Peyer's patch (tissue), 4 donors: ENCODE results near the gene HSD17B11. TPM values are rescaled to one million over a fixed set of nuclear protein-coding genes. Genes with fewer than 3 reads are reported as not detected.
"Not testable (repeated sequence)": the region's sequence is repeated elsewhere in the genome, so short reads cannot be mapped to it uniquely, and the experiment has no call there.

Experiments used
- DNase-seq, 3 donors: peaks; one replicate each; pipeline ENCODE4 v3.0.0-alpha.2; 2017 to 2019
- H3K27ac ChIP-seq, 4 donors: fragments of 200-600 bp; sonication (generic); one replicate each; pipeline ENCODE4 v1.5.1; 2016 to 2019
- H3K27me3 ChIP-seq, 2 donors: fragments of 200-600 bp; sonication (generic); one replicate each; pipeline ENCODE4 v1.5.1; 2019
- H3K36me3 ChIP-seq, 3 donors: fragments of 200-600 bp; sonication (generic); one replicate each; pipeline ENCODE4 v1.5.1; 2016 to 2019
- H3K4me1 ChIP-seq, 4 donors: fragments of 200-600 bp; sonication (generic); one replicate each; pipeline ENCODE4 v1.5.1; 2016 to 2019
- H3K4me3 ChIP-seq, 4 donors: fragments of 200-600 bp; sonication (generic); 1 replicate in 3 of 4; 2 replicates in 1 of 4; pipeline ENCODE4 v1.5.1; 2016 to 2019; ENCODE audit warnings: mild to moderate bottlenecking in 1 of 4
- H3K9me3 ChIP-seq, 4 donors: fragments of 200-600 bp; sonication (generic); one replicate each; pipeline ENCODE4 v1.5.1; 2016 to 2019; ENCODE audit warnings: mild to moderate bottlenecking in 1 of 4
- POLR2A ChIP-seq, 2 donors: fragments of 450-650 bp; IDR thresholded peaks; one replicate each; pipeline ENCODE4 v1.5.1; 2017; ENCODE audit warnings: antibody characterized with exemption in 2 of 2, mild to moderate bottlenecking in 2 of 2, moderate library complexity in 2 of 2
- total RNA-seq, 4 donors: library from RNA; depleted of rRNA; stranded (reverse); fragments of >200 nt; gene quantifications; one replicate each; pipeline ENCODE4 v1.1.0, GENCODE V29; 2016
- TF ChIP-seq, protein P1 (sequence below), 6 experiments: fragments of 450-650 bp in 4 of 6; fragments of 200-600 bp in 2 of 6; sonication (generic) in 1 of 6; IDR thresholded peaks; one replicate each; pipeline ENCODE4 v1.5.1; 2017 to 2019; ENCODE audit warnings: antibody characterized with exemption in 6 of 6, mild to moderate bottlenecking in 3 of 6, moderate library complexity in 1 of 6

The HSD17B11 gene
- total RNA-seq, 4 donors from 2014 or later = 81.7 to 873 (median 330) TPM

DNA sequence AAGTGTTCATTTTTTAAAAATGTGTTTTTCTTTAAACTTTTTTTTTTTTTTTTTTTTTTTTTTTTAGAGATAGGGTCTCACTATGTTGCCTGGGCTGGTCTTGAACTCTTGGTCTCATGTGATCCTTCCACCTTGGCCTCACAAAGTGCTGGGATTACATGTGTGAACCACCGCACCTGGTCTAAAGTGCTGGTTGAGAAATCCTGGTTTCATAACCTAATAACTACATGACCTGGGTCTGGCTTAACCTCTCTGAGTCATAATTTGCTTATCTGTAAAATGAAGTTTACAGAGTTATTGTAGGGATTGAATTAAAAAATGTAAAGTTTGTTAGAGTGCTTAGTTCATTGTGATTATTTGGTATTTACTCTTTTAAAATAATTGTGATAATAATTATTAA is 73.5 kb downstream of the HSD17B11 start:
- Histone ChIP-seq H3K27me3 (no peaks in the 10 kb centered on the region), H3K9me3 (no peaks in the 10 kb centered on the region), H3K36me3 (no peaks in the 10 kb centered on the region), H3K4me1 (no peaks in the 10 kb centered on the region), H3K27ac (no peak overlapping the region), H3K4me3 (no peak overlapping the region)
- TF ChIP-seq POLR2A (IDR thresholded peaks at IDR 0.05) = no peak
- TF ChIP-seq, protein P1, sequence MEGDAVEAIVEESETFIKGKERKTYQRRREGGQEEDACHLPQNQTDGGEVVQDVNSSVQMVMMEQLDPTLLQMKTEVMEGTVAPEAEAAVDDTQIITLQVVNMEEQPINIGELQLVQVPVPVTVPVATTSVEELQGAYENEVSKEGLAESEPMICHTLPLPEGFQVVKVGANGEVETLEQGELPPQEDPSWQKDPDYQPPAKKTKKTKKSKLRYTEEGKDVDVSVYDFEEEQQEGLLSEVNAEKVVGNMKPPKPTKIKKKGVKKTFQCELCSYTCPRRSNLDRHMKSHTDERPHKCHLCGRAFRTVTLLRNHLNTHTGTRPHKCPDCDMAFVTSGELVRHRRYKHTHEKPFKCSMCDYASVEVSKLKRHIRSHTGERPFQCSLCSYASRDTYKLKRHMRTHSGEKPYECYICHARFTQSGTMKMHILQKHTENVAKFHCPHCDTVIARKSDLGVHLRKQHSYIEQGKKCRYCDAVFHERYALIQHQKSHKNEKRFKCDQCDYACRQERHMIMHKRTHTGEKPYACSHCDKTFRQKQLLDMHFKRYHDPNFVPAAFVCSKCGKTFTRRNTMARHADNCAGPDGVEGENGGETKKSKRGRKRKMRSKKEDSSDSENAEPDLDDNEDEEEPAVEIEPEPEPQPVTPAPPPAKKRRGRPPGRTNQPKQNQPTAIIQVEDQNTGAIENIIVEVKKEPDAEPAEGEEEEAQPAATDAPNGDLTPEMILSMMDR (IDR thresholded peaks at IDR 0.05) = no peak
- DNase-seq = no peak

DNA sequence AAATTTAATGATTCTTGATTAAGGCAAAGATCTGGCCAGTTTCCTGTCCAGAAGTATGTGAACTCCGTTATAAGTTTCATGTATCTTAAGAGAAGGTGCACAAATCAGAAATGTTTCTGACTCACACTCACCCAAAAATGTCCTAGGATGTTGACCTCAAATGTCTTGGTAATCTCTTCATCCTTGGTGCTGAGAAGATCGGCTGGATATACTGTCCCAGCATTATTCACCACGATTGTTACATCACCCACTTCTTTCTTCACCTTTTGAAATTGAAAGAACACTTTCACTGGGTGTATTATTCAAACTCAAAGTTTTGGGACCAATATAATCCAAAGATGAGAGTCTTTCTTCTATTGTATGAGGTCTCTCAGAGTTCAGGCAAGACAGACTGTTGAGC is 74.0 kb downstream of the HSD17B11 start:
- H3K4me3 ChIP-seq = no peak overlapping the region
- no peaks in the 10 kb centered on the region for H3K4me1 ChIP-seq
- no peaks in the 10 kb centered on the region for H3K9me3 ChIP-seq
- no peak for DNase-seq
- no peaks in the 10 kb centered on the region for H3K36me3 ChIP-seq
- TF ChIP-seq POLR2A (IDR thresholded peaks at IDR 0.05) = no peak
- TF ChIP-seq, protein P1 (IDR thresholded peaks at IDR 0.05) = no peak
- H3K27ac ChIP-seq = no peak overlapping the region
- H3K27me3 ChIP-seq = no peaks in the 10 kb centered on the region

DNA sequence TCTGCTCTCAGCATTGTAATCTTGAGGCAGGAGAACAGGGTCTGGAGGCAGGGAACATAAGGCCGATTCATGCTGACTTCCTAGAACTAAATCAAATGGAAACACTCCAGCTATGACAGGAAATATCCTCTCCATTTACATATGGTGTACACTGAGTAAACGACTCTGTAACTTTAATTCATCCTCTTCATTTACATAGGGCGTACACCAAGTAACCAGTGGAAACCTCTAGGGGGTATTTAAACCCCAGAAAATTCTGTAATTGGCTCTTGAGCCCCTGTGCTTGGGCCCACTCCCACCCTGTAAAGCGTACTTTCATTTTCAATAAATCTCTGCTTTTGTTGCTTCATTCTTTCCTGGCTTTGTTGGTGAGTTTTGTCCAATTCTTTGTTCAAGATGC is 76.0 kb downstream of the HSD17B11 start:
- H3K9me3 ChIP-seq, H3K27me3 ChIP-seq, H3K36me3 ChIP-seq, DNase-seq, H3K27ac ChIP-seq, H3K4me3 ChIP-seq, H3K4me1 ChIP-seq: not testable (repeated sequence)

DNA sequence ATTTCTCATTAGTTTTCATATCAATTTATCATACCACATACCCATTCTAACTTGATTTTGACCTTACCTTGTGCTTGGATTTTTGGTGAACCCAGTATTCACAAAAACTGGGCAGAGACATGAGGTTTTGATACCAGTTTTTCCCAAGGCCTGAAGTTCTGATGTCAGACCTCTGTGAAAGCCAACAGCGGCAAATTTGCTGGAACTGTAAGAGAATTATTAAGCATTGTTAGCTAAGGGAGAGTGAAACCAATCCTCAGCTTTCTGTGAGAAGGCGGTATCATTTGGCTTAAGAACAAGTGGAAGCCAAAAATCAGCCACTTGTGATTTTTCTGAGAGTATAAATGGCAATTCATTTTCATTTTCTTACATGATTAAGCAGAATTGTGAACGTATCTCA is 77.2 kb downstream of the HSD17B11 start:
- no peak overlapping the region for H3K27ac ChIP-seq
- H3K27me3 ChIP-seq = no peaks in the 10 kb centered on the region
- no peak overlapping the region for H3K4me3 ChIP-seq
- H3K9me3 ChIP-seq = no peaks in the 10 kb centered on the region
- no peak for TF ChIP-seq POLR2A (IDR thresholded peaks at IDR 0.05)
- TF ChIP-seq, protein P1 (IDR thresholded peaks at IDR 0.05) = no peak
- no peaks in the 10 kb centered on the region for H3K4me1 ChIP-seq
- no peak for DNase-seq
- no peaks in the 10 kb centered on the region for H3K36me3 ChIP-seq

DNA sequence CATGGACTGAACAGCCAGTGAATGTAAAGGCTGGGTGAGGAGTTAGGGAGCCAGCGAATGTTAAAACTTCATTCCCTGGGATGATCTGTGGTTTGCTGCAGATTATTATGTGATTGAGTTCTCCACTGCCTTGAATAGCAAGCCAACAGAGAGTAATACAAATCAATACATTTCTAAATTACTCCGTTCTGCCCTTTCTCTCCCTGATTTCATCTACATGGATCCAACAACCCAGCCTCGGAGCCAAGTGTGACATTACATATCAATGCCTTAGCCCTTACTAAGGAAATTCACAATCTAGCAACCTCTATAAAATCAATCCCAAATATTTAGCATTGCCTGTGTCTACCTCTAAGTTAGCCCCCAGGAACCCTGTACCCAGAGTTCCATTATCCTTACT is 79.3 kb downstream of the HSD17B11 start:
- Histone ChIP-seq H3K27me3 (no peaks in the 10 kb centered on the region), H3K9me3 (no peaks in the 10 kb centered on the region), H3K4me1 (no peaks in the 10 kb centered on the region), H3K36me3 (no peaks in the 10 kb centered on the region), H3K4me3 (no peak overlapping the region), H3K27ac (no peak overlapping the region)
- TF ChIP-seq POLR2A (IDR thresholded peaks at IDR 0.05) = no peak
- TF ChIP-seq, protein P1 (IDR thresholded peaks at IDR 0.05) = no peak
- DNase-seq = no peak

DNA sequence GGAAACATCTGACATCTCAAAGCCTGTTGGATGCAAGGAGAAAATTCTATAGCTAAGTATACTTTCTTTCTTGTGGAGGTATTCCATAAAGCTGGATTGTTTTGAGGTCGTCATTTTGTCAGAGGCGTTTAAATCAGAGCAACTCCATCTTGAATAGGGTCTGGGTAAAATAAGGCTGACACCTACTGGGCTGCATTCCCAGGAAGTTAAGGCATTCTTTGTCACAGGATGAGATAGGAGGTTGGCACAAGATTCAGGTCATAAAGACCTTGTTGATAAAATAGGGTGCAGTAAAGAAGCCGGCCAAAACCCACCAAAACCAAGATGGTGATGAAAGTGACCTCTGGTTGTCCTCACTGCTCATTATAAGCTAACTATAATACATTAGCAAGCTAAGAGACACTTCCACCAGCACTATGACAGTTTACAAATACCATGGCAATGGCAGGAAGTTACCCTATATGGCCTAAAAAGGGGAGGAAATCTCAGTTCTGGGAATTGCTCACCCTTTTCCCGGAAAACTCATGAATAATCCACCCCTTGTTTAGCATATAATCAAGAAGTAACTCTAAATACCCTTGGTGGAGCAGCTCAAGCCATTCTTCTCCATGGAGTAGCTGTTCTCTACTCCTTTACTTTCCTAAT is 80.2 kb downstream of the HSD17B11 start:
- Histone ChIP-seq H3K36me3 (no peaks in the 10 kb centered on the region), H3K27me3 (no peaks in the 10 kb centered on the region), H3K27ac (no peak overlapping the region), H3K9me3 (no peaks in the 10 kb centered on the region), H3K4me3 (no peak overlapping the region), H3K4me1 (no peaks in the 10 kb centered on the region)
- DNase-seq = no peak
- no peak for TF ChIP-seq POLR2A (IDR thresholded peaks at IDR 0.05)
- TF ChIP-seq, protein P1 (IDR thresholded peaks at IDR 0.05) = no peak
